ENCODE measurements around the gene FAM118B. TPM values are rescaled to one million over a fixed set of nuclear protein-coding genes. Genes with fewer than 3 reads are reported as not detected.

FAM118B gene
- total and polyA plus RNA-seq, 2 of the 4 experiments (the other 2 are of a cell fraction), result 20.0 to 27.2 TPM

DNA sequence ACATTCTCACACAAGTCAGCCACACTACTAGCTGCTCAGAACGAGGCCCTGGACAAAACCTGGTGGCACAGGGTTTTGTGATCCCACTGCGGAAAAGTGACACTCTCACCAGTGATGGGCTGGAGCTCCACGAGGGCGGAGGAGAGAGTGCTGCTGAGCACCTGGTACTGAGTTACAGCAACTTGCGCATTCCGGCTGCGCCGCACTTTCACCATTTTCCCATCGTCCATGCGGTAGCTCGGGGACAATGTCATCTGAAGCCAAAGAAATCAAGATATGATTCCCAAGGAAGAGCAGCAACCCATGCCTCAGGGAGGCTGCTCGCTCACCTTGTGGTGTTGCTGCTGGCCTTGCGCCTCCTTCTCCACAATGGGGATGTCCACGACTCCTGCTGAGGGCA lies 6.2 kb upstream of the FAM118B start:
- Histone ChIP-seq H4K91ac (ENCODE audit: insufficient read depth, low read depth, low read length) (no peak overlapping the region), H2BK120ac (ENCODE audit: low read depth, low read length) (no peak overlapping the region), H3K4me2 (ENCODE audit: low read depth, low read length) (no peak overlapping the region), H3K9me1 (ENCODE audit: insufficient read depth, low read length) (peaks cover 2% of the 10 kb centered on the region; the same call in 1 of the 2 replicates), H2AK5ac (ENCODE audit: low read depth, low read length) (no peak overlapping the region), H4K20me1 (ENCODE audit: insufficient read depth, low read length) (no peaks in the 10 kb centered on the region; the same call in 1 of the 2 replicates), H3K4me1 (ENCODE audit: control insufficient read depth, insufficient read depth, low read length) (no peaks in the 10 kb centered on the region), H3K36me3 (ENCODE audit: control insufficient read depth, insufficient read depth, low read length) (peaks cover 35% of the 10 kb centered on the region), H2BK5ac (ENCODE audit: low read depth, low read length, poor library complexity, severe bottlenecking) (no peak overlapping the region), H3K4ac (ENCODE audit: low read depth, low read length) (no peak overlapping the region), H3K79me1 (ENCODE audit: low read depth in 1 of 2, low read length in 2 of 2) (peaks cover 3 to 8% of the 10 kb centered on the region in 2 experiments; a peak in 2 of 4 replicates), H4K8ac (ENCODE audit: low read depth in 2 of 2, low read length in 2 of 2) (no peak overlapping the region), H3K14ac (replicated peaks; ENCODE audit: low read depth, low read length) (no peak overlapping the region), H3K56ac (ENCODE audit: extremely low read depth, insufficient read depth, low read length) (no peak overlapping the region), H3K18ac (ENCODE audit: low read depth, low read length) (no peak overlapping the region), H2AFZ (replicated peaks; ENCODE audit: low read length, poor library complexity) (no peak overlapping the region), H3K23ac (ENCODE audit: low read depth, low read length) (no peak overlapping the region), H2AK9ac (replicated peaks; ENCODE audit: low read depth, low read length, poor library complexity) (no peak overlapping the region), H2BK20ac (ENCODE audit: low read depth, low read length) (no peak overlapping the region), H3K27ac (ENCODE audit: insufficient read depth, low read length) (no peak overlapping the region), H2BK15ac (ENCODE audit: low read depth, low read length) (no peak overlapping the region), H3K27me3 (ENCODE audit: control insufficient read depth, insufficient read depth, low read length) (no peaks in the 10 kb centered on the region), H3K4me3 (ENCODE audit: insufficient read depth, low read depth, low read length) (no peak overlapping the region), H4K5ac (ENCODE audit: low read depth, low read length) (no peak overlapping the region), H3K9ac (ENCODE audit: low read depth, low read length) (no peak overlapping the region), H3K9me3 (ENCODE audit: control insufficient read depth, insufficient read depth, low read length) (no peaks in the 10 kb centered on the region)
- intact Hi-C loops (cut with micrococcal nuclease), result no loop called here
- no TSS peak for BruUV-seq (replicated peaks)
- ChIA-PET POLR2A (ENCODE audit: unreplicated experiment) (no interaction called here), CTCF (no interaction called here)
- dilution Hi-C loops (cut with HindIII; ENCODE audit: low sequenced_read_pairs, unreplicated experiment), result loop anchor here (25.0 kb wide), 1 partner anchor 293 kb away; the partner anchor contains the start of genes DDX25 and PUS3
- no peak for ATAC-seq (ENCODE audit: low read depth)
- in situ Hi-C loops (cut with MboI; ENCODE audit: low sequenced_read_pairs), result no loop called here
- no peak for DNase-seq
- 93% methylated on average over 14 of the region's 14 CpGs; no CpG with 5 or more reads in 1 of the 2 experiments for WGBS, 2 experiments (ENCODE audit: extremely low coverage in 2 of 2, insufficient read length in 1 of 2)
- TF ChIP-seq FOS (IDR thresholded peaks at IDR 0.05; ENCODE audit: low read depth, low read length), result no peak
- no peak for TF ChIP-seq BHLHE40 (IDR thresholded peaks at IDR 0.05; ENCODE audit: low read depth, low read length)
- no peak for TF ChIP-seq RAD21 (IDR thresholded peaks at IDR 0.05; ENCODE audit: low read length)
- no peak for TF ChIP-seq NFE2L2 (IDR thresholded peaks at IDR 0.05; ENCODE audit: low read depth, low read length)
- TF ChIP-seq POLR2A (IDR thresholded peaks at IDR 0.05; ENCODE audit: low read depth, low read length), result no peak
- TF ChIP-seq MAZ (IDR thresholded peaks at IDR 0.05; ENCODE audit: borderline replicate concordance, low read depth, low read length), result no peak
- no peak for TF ChIP-seq SMC3 (IDR thresholded peaks at IDR 0.05; ENCODE audit: low read depth, low read length)
- no peak for TF ChIP-seq RCOR1 (IDR thresholded peaks at IDR 0.05; ENCODE audit: insufficient replicate concordance, low read length)
- TF ChIP-seq, protein P1, sequence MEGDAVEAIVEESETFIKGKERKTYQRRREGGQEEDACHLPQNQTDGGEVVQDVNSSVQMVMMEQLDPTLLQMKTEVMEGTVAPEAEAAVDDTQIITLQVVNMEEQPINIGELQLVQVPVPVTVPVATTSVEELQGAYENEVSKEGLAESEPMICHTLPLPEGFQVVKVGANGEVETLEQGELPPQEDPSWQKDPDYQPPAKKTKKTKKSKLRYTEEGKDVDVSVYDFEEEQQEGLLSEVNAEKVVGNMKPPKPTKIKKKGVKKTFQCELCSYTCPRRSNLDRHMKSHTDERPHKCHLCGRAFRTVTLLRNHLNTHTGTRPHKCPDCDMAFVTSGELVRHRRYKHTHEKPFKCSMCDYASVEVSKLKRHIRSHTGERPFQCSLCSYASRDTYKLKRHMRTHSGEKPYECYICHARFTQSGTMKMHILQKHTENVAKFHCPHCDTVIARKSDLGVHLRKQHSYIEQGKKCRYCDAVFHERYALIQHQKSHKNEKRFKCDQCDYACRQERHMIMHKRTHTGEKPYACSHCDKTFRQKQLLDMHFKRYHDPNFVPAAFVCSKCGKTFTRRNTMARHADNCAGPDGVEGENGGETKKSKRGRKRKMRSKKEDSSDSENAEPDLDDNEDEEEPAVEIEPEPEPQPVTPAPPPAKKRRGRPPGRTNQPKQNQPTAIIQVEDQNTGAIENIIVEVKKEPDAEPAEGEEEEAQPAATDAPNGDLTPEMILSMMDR (conservative IDR thresholded peaks at IDR 0.05; ENCODE audit: low read depth, low read length), result no peak
- TF ChIP-seq, protein P2, sequence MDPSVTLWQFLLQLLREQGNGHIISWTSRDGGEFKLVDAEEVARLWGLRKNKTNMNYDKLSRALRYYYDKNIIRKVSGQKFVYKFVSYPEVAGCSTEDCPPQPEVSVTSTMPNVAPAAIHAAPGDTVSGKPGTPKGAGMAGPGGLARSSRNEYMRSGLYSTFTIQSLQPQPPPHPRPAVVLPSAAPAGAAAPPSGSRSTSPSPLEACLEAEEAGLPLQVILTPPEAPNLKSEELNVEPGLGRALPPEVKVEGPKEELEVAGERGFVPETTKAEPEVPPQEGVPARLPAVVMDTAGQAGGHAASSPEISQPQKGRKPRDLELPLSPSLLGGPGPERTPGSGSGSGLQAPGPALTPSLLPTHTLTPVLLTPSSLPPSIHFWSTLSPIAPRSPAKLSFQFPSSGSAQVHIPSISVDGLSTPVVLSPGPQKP (IDR thresholded peaks at IDR 0.05; ENCODE audit: borderline replicate concordance, low read depth, low read length), result no peak
